Brain microvascular endothelial cell (primary cell): ENCODE results near the gene ICE2.
A peak's percentile ranks its signal among the peaks of the same experiment; 100 is the strongest.

Source experiments
- DNase-seq: peaks from one replicate; pipeline ENCODE4 v3.0.0-alpha.2; 2020
- H3K27ac ChIP-seq: fragments of 250-450 bp; sonication (Bioruptor Pico); 2 replicates; pipeline ENCODE4 v1.5.1; 2020; ENCODE audit warnings: mild to moderate bottlenecking, moderate library complexity
- H3K27me3 ChIP-seq: fragments of 250-450 bp; sonication (Bioruptor Pico); replicated peaks from 2 replicates; pipeline ENCODE4 v1.5.1; 2020; ENCODE audit warnings: mild to moderate bottlenecking
- H3K36me3 ChIP-seq: fragments of 250-450 bp; sonication (Bioruptor Pico); replicated peaks from 2 replicates; pipeline ENCODE4 v1.5.1; 2020; ENCODE audit warnings: mild to moderate bottlenecking
- H3K4me3 ChIP-seq: 2 replicates; pipeline ENCODE4 v1.5.1; 2011; ENCODE audit warnings: low read depth, mild to moderate bottlenecking, control low read depth, low read length, moderate library complexity
- CTCF ChIP-seq: IDR thresholded peaks from 2 replicates; pipeline ENCODE4 v1.5.1; 2011; ENCODE audit warnings: low read depth, mild to moderate bottlenecking, moderate library complexity, low read length, control low read depth, inconsistent platforms; ENCODE audit errors: missing control alignments
- in situ Hi-C: cut with HindIII; loops from 2 replicates; pipeline ENCODE4 v1.10.0; 2017; ENCODE audit warnings: low sequenced_read_pairs, low pct_ligation_motif_present

ICE2 gene

GRCh38 chr15:60387321-60387720, 91.6 kb downstream of the ICE2 start:
- DNase-seq: no peak
- H3K36me3 ChIP-seq: peaks cover 81% of the 10 kb centered on the region
- TF ChIP-seq CTCF: no peak
- H3K27me3 ChIP-seq: no peaks in the 10 kb centered on the region
- no peak overlapping the region for H3K27ac ChIP-seq
- in situ Hi-C loops: no loop called here
- no peak overlapping the region for H3K4me3 ChIP-seq

- in situ Hi-C loops: no loop called here
- Histone ChIP-seq H3K27ac (no peak overlapping the region), H3K4me3 (no peak overlapping the region), H3K27me3 (no peaks in the 10 kb centered on the region), H3K36me3 (peaks cover 79% of the 10 kb centered on the region)
- DNase-seq: no peak
- no peak for TF ChIP-seq CTCF
These were observed 92.3 kb downstream of the ICE2 start for GRCh38 chr15:60386615-60387014.

GRCh38 chr15:60385620-60386552, 93.1 kb downstream of the ICE2 start:
- TF ChIP-seq CTCF: no peak
- no peaks in the 10 kb centered on the region for H3K27me3 ChIP-seq
- H3K36me3 ChIP-seq: peaks cover 79% of the 10 kb centered on the region
- peak overlapping the region; percentile 10 for H3K27ac ChIP-seq
- in situ Hi-C loops: no loop called here
- H3K4me3 ChIP-seq: no peak overlapping the region
- no peak for DNase-seq

- peak overlapping the region; percentile 36 for H3K27ac ChIP-seq
- no peak for DNase-seq
- in situ Hi-C loops: no loop called here
- H3K36me3 ChIP-seq: peaks cover 76% of the 10 kb centered on the region
- no peak overlapping the region for H3K4me3 ChIP-seq
- H3K27me3 ChIP-seq: no peaks in the 10 kb centered on the region
- no peak for TF ChIP-seq CTCF
These were observed 94.3 kb downstream of the ICE2 start for GRCh38 chr15:60384526-60385126.

GRCh38 chr15:60384053-60384452, 94.9 kb downstream of the ICE2 start:
- no peak for TF ChIP-seq CTCF
- in situ Hi-C loops: no loop called here
- DNase-seq: peak; percentile 39
- Histone ChIP-seq H3K4me3 (no peak overlapping the region), H3K27me3 (no peaks in the 10 kb centered on the region), H3K36me3 (peaks cover 75% of the 10 kb centered on the region), H3K27ac (peak overlapping the region; percentile 36)
